GM19240 (cell line): ENCODE measurements around the gene DISP2.

Experiments used
- DNase-seq: peaks from one replicate; pipeline ENCODE4 v3.0.0; 2011; ENCODE audit warnings: low spot score; ENCODE audit not compliant: insufficient read length

The DISP2 gene

GRCh38 chr15:40388941-40389823, 31.2 kb downstream of the DISP2 start:
- no peak for DNase-seq

DNA sequence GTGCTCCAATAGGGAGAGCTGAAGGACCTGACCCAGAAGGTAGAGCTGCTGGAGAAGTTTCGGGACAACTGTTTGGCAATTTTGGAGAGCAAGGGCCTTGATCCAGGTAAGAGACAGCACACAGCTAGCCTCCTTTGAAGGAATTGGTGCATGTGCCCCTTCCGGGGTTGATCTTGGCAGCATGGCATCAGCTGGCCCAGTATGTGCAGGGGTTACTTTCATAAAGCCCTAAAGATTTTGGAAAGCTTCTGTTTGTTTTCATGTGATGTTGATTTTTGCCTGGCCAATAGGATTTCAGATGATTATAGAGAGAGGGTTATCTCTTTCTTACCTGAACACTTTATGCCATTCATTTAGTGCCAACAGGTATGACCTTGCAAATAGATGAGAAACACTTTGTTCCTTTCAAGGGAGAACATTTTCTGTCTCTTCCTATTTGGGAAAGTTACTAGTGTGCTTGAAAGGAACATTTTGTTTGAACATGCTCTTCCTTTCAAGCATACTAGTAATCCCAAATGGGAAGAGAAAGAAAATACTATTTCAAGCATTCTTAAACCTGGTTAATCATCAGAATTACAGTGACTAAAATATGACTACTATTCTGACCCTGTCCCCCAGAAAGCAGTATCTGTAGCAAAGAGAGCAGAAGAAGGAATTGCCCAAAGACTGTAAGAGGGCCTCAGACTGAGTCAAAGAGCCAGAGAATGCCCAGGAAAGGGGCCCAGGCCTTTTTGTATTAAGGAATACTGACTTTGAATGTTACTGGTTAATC, 32.0 kb downstream of the DISP2 start:
- no peak for DNase-seq

DNA sequence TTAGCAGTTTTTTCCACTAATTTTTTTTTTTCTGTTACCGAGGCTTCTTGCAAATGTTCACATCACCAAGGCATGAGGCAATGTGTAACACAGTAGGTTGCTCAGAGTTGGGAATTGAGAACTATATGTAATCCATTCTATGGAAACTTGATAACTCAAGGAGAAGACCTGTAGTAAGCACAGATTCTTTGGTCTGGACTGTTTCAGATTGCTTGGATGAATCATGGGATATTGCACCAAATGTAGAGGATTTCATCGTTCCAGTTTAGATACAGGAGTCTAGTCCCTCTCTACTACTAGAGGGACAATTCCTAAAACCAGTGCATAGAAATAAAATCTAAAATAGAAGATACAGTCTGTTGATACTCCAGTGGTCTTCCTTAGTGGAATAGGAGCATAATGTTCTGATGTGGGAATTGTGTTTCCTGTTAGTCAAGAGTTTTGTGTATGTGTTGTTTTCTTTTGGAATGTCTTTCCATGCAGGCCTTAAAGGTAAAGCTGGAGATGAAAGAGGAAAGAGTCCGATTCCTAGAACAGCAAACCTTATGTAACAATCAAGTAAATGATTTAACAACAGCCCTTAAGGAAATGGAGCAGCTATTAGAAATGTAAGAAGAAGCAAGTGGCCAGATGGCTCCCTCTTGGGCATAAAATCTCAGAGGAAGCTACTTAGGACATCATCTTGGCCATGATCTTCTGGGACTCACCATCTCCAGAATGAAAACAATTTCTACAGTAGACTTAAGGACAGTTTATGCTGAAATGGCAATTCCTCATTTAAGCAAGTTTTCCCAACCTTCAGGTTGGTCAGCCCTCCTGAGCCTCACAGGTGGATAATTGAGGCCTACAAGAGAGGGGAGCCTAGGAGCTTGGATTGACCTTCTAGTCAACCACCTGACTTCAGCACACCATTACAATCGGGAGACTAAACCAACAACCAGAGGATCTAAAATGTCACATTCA, 35.2 kb downstream of the DISP2 start:
- DNase-seq: no peak

- DNase-seq: no peak
Measured at GRCh38 chr15:40397688-40398412, 39.8 kb downstream of the DISP2 start.

DNA sequence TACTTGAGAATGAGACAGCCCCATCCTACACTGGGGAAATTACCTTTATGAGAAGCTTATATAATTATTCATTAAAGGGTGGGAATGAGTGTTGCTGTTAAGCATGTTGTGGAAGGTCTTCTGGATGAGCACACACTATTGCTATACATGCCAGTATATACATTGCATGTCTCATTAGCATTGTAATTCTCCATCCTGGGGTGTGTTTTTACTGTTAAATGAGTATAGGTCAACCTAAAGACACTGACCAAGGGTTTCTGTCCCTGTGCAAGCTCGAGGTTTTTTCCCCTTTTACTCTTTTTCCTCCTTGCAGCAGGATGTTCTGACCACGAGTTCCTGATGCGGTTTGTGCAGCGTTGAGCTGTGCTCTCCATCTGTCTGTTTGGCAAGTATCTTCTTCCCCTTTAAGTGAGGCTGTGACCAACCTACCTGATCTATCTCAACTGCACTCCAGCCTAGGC, 40.4 kb downstream of the DISP2 start:
- DNase-seq: no peak

- DNase-seq: no peak
Measured at GRCh38 chr15:40399370-40399769, 41.4 kb downstream of the DISP2 start.

GRCh38 chr15:40405501-40406381, 47.7 kb downstream of the DISP2 start, which contains the start of gene IVD:
TSS of gene IVD (plus strand) at chr15:40405795. CDS start at chr15:40405828, 33 bp downstream.
- DNase-seq: peak; percentile 91

DNA sequence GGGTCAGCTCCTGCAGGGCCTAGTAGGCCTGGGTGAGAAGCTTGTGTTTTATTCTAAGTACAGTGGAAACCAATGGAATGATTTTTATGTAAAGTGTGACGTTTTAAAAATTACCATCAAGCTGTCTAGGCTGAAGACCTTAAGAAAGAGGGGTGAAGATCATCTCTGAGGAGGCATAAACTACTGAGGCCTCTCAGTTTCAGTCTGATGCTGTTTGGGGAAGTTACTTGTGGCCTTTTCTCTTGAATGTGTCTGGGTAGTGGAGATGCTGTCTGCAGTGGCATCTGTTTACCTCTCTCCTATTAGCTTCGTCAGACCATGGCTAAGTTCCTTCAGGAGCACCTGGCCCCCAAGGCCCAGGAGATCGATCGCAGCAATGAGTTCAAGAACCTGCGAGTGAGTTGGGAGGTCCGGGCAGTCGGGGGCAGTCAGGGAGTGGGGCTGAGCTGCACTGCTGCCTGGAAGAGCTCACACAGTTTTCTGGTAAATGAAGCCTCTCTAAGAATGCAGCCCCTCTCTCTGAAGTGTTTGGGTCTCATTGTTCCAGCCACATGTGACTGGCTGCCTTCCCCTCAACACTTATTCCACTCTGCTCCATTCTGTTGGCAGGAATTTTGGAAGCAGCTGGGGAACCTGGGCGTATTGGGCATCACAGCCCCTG, 49.4 kb downstream of the DISP2 start:
- peak; percentile 67 for DNase-seq

DNA sequence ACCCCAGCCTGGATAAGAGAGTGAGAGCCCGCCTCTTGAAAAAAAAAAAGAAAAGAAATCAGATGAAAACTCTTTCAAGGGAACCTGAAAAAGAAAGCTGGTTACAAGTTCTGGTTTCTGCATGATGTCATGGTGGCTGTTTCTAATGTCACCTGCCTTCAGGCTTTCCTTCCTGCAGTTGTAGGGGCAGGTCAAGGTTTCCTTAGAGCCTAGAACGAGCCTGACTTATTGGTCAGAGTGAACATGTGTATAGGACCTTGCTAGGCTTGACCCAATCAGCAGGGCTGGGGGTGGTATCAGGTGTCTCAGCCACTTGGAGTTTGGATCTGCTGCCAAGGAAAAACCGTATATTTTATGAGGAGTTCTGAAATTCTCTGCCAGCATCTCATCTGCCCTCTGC, 51.3 kb downstream of the DISP2 start:
- peak; percentile 84 for DNase-seq

- no peak for DNase-seq
Measured at GRCh38 chr15:40410476-40410875, 52.5 kb downstream of the DISP2 start.

DNA sequence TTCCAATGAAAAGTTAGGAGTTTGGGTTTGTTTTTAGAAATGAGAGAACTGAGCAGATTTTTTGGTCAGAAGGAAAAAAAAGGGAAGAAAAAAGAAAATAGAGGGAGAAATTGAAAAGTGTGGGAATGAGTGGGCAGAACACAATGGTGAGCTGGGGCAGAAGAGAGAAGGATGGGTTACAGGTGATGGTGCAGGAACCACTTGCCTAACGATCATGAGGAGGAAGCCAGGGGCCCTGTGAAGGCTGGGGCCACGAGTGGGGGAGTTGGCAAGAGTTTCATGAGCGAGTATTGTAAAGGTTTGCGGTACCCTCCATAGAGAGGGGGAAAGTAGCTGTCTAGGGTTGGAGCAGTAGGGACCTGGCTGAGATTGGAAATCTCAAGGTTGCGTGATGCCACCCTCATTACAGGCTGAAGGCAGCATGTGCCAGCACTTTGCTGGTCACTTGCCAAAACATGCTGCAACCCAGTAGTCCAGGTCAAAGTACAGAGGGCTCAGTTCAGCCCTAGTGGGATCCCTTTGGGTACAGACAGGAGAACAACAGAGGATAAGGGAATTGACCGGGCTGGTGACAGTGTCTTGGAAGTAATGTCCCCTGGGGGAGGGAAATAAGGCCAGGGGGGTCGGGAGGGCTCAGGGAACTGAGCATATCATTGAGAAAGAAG, 54.2 kb downstream of the DISP2 start:
- no peak for DNase-seq

GRCh38 chr15:40413036-40413435, 55.0 kb downstream of the DISP2 start:
- no peak for DNase-seq

GRCh38 chr15:40414816-40415215, 56.8 kb downstream of the DISP2 start:
- no peak for DNase-seq

- DNase-seq: no peak
Measured at GRCh38 chr15:40415226-40415625, 57.2 kb downstream of the DISP2 start.

GRCh38 chr15:40416056-40416455, 58.0 kb downstream of the DISP2 start:
- DNase-seq: no peak

DNA sequence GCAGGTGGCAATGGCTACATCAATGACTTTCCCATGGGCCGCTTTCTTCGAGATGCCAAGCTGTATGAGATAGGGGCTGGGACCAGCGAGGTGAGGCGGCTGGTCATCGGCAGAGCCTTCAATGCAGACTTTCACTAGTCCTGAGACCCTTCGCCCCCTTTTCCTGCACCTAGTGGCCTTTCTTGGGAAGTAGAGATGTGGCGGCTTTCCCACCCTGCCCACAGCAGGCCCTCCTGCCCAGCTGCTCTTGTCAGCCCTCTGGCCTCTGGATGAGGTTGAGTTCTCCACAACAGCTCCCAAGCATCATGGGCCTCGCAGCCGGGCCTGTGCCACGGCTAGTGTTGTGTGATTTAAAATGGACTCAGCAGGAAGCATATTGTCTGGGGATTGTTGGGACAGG, 60.1 kb downstream of the DISP2 start:
- DNase-seq: no peak

DNA sequence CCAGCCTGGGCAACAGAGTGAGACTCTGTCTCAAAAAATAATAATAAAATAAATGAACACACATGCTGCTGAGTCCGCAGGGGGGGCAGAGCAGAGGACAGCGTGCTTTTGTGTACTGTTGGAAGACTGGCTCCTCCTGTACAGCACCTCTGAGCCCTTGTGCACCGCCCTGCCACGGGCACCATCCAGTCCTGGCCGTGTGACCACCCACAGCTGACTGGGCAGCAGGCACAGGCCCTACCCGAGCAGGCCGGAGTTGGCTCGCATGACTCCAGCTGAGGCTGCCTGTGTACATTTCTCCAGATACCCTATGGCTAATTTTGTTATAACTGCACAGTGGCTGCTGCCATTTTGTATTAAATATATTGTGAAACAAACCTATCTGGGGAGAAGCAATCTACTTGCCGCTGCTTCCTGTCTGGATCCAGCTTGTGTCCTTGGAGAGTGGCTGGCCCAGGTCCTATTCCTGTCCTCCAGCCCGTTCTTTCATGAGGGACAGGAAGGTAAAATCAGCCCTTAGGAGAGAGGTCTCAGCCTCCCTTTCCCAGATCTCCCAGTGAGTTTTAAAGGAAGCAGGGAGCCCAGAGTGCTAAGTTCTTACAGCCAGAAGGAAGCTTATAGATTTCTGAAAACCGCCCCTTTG, 62.2 kb downstream of the DISP2 start:
- DNase-seq: no peak

DNA sequence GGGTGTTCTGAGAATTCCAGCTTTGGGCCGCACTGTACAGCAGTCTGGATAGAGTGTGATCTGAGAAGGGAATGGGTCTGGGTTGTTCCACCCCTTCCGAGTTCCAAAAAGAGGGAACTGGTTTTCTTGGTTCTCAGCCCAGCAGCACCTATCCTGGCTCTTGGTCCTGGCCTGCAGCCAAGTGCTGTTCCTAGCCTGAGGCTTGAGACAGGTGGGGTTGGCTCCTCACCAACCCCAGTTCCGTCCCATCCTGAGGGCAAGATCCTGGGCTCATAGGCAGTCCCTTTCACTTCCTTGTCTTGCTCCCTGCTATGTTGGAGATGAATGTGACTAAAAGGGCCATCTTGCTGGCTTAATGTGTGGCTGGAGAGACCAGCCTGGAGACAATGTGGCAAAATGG, 62.8 kb downstream of the DISP2 start:
- DNase-seq: no peak
